HepG2 (cell line): Measurements from ENCODE around the gene HAT1. TPM values are rescaled to one million over a fixed set of nuclear protein-coding genes. Genes with fewer than 3 reads are reported as not detected.
A peak's percentile ranks its signal among the peaks of the same experiment; 100 is the strongest.

Source experiments
- AGO2 ChIP-seq: fragments of 200-400 bp; formaldehyde crosslinking; optimal IDR thresholded peaks from 2 replicates; pipeline ENCODE3; 2017; ENCODE audit warnings: mild to moderate bottlenecking, low read depth, low read length, moderate library complexity
- ELF3 ChIP-seq: IDR thresholded peaks from 2 replicates; pipeline ENCODE4 v1.6.1; 2016; ENCODE audit warnings: missing genetic modification reagents, missing compliant biosample characterization
- FOXC1 ChIP-seq: sonication (generic); formaldehyde crosslinking; IDR thresholded peaks from 2 replicates; pipeline ENCODE4 v1.8.0; 2022; ENCODE audit warnings: mild to moderate bottlenecking, missing genetic modification reagents, borderline replicate concordance
- MTF2 ChIP-seq: sonication (generic); formaldehyde crosslinking; IDR thresholded peaks from 2 replicates; pipeline ENCODE4 v1.5.0; 2020; ENCODE audit warnings: missing genetic modification reagents, borderline replicate concordance
- NBN ChIP-seq: fragments of 450-650 bp; conservative IDR thresholded peaks from 2 replicates; pipeline ENCODE4 v1.6.1; 2017
- SIX4 ChIP-seq: sonication (generic); formaldehyde crosslinking; IDR thresholded peaks from 2 replicates; pipeline ENCODE4 v1.4.0; 2020; ENCODE audit warnings: missing genetic modification reagents
- YEATS4 ChIP-seq: sonication (generic); formaldehyde crosslinking; IDR thresholded peaks from 2 replicates; pipeline ENCODE4 v1.4.0; 2020; ENCODE audit warnings: missing genetic modification reagents, borderline replicate concordance
- ZNF747 ChIP-seq: sonication (generic); formaldehyde crosslinking; IDR thresholded peaks from 2 replicates; pipeline ENCODE4 v1.8.1; 2023; ENCODE audit warnings: missing genetic modification reagents, mild to moderate bottlenecking, borderline replicate concordance
- ZNF883 ChIP-seq: sonication (generic); formaldehyde crosslinking; IDR thresholded peaks from 2 replicates; pipeline ENCODE4 v1.5.1; 2020; ENCODE audit warnings: mild to moderate bottlenecking, missing genetic modification reagents; ENCODE audit errors: not compliant biosample characterization
- ZSCAN12 ChIP-seq: sonication (generic); formaldehyde crosslinking; IDR thresholded peaks from 2 replicates; pipeline ENCODE4 v1.9.0; 2021; ENCODE audit warnings: mild to moderate bottlenecking, missing genetic modification reagents
- polyA plus RNA-seq, 8 experiments: library from polyadenylated mRNA; depleted of rRNA in 3 of 8; stranded (reverse) in 7 of 8; unstranded in 1 of 8; fragments of >200 nt; fragmentation: Illumina TruSeq in 4 of 8; extraction: Trizol in 4 of 8; gene quantifications; 2 replicates each; pipeline versions ENCODE4 v1.2.1 to v1.2.3, GENCODE V29; 2011 to 2016; ENCODE audit warnings: low read depth in 4 of 8, missing spikeins in 1 of 8, mixed read lengths in 1 of 8; ENCODE audit not compliant: insufficient read depth in 1 of 8
- total RNA-seq, 5 experiments: library from RNA; depleted of rRNA; stranded (reverse); fragments of >200 nt; fragmentation: Illumina TruSeq; extraction: Trizol; gene quantifications; 2 replicates each; pipeline ENCODE4 v1.2.3, GENCODE V29; 2016; ENCODE audit warnings: low read depth in 1 of 5
- TF ChIP-seq, protein P1 (sequence below): sonication (generic); formaldehyde crosslinking; IDR thresholded peaks from 2 replicates; pipeline ENCODE4 v1.5.1; 2020; ENCODE audit warnings: mild to moderate bottlenecking, missing genetic modification reagents
- TF ChIP-seq, protein P2 (sequence below): sonication (generic); formaldehyde crosslinking; IDR thresholded peaks from 2 replicates; pipeline ENCODE4 v1.9.0; 2021; ENCODE audit warnings: missing genetic modification reagents, borderline replicate concordance
- TF ChIP-seq, protein P3 (sequence below): sonication (generic); formaldehyde crosslinking; IDR thresholded peaks from 2 replicates; pipeline ENCODE4 v1.9.0; 2021; ENCODE audit warnings: missing genetic modification reagents, mild to moderate bottlenecking, borderline replicate concordance
- TF ChIP-seq, protein P4 (sequence below), 2 experiments: sonication (generic) in 1 of 2; formaldehyde crosslinking in 1 of 2; IDR thresholded peaks; 2 replicates each; pipeline versions ENCODE4 v1.6.1 to v1.9.0; 2014 to 2022; ENCODE audit warnings: antibody characterized with exemption in 1 of 2, borderline replicate concordance in 1 of 2, inconsistent platforms in 1 of 2, low read depth in 1 of 2, missing genetic modification reagents in 1 of 2

HAT1 gene
- total and polyA plus RNA-seq, 2 of the 13 experiments (the other 11 are each of a cell fraction or from before 2014, with no cell fraction given), result 45.4 to 119 TPM

DNA sequence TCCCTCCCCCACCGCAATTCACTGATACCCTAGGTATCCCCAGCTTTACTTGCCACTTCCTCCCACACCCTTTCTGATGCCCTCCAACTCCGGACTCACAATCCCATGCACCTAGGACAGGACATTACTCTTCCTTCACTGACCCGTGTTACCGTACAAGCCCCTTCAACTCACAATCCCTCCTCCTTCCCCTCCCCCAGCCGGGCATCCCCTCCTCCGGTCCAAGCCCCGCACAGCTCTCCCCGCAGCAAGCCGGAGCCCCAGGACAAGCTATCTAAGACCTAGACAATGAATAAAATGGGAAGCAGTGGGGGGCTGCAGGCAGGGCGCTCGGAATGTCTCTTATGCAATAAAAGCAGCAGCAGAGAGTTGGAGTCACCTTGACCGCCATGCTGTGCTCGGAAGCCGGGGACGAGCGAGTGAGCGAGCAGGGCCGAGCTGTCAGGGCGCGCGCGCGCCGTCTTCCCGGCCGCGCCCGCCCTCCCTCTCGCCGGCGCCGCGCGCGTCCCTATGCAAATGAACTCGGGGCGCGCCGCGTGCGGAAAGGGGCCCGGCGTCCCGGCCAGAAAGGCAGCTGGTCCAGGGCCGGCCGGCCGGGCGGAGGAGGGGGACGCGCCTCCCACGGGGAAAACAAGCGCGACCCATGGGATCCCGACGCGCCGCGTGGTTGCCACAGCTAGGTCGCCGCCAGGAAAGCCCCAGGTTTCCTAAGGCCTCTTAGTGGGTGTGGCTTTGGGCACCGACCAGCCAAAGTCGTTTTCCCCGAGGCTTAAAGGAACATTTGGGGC is 28.2 kb upstream of the HAT1 start, which contains the start of gene SLC25A12 (continued):
- TF ChIP-seq, protein P1, sequence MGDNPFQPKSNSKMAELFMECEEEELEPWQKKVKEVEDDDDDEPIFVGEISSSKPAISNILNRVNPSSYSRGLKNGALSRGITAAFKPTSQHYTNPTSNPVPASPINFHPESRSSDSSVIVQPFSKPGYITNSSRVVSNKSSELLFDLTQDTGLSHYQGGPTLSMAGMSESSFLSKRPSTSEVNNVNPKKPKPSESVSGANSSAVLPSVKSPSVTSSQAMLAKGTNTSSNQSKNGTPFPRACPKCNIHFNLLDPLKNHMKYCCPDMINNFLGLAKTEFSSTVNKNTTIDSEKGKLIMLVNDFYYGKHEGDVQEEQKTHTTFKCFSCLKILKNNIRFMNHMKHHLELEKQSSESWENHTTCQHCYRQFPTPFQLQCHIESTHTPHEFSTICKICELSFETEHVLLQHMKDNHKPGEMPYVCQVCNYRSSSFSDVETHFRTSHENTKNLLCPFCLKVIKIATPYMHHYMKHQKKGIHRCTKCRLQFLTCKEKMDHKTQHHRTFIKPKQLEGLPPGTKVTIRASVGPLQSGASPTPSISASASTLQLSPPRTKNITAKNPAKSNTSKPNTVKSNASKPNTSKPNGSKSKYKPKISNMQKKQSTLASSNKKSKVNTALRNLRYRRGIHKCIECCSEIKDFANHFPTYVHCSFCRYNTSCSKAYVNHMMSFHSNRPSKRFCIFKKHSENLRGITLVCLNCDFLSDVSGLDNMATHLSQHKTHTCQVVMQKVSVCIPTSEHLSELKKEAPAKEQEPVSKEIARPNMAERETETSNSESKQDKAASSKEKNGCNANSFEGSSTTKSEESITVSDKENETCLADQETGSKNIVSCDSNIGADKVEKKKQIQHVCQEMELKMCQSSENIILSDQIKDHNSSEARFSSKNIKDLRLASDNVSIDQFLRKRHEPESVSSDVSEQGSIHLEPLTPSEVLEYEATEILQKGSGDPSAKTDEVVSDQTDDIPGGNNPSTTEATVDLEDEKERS (CRISPR knock-in tag), result 0 out of 2 replicates have a peak, but pooled peaks have one; percentile 5
- no peak for TF ChIP-seq AGO2
- no peak for TF ChIP-seq NBN
- no peak for TF ChIP-seq ZSCAN12
- TF ChIP-seq YEATS4, result peak; percentile 75
- no peak for TF ChIP-seq ZNF747 (CRISPR knock-in tag)
- TF ChIP-seq, protein P2, sequence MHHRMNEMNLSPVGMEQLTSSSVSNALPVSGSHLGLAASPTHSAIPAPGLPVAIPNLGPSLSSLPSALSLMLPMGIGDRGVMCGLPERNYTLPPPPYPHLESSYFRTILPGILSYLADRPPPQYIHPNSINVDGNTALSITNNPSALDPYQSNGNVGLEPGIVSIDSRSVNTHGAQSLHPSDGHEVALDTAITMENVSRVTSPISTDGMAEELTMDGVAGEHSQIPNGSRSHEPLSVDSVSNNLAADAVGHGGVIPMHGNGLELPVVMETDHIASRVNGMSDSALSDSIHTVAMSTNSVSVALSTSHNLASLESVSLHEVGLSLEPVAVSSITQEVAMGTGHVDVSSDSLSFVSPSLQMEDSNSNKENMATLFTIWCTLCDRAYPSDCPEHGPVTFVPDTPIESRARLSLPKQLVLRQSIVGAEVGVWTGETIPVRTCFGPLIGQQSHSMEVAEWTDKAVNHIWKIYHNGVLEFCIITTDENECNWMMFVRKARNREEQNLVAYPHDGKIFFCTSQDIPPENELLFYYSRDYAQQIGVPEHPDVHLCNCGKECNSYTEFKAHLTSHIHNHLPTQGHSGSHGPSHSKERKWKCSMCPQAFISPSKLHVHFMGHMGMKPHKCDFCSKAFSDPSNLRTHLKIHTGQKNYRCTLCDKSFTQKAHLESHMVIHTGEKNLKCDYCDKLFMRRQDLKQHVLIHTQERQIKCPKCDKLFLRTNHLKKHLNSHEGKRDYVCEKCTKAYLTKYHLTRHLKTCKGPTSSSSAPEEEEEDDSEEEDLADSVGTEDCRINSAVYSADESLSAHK, result no peak
- peak; percentile 40; the same call in 1 of the 2 replicates for TF ChIP-seq FOXC1 (CRISPR knock-in tag)
- no peak for TF ChIP-seq SIX4
- TF ChIP-seq, protein P3, sequence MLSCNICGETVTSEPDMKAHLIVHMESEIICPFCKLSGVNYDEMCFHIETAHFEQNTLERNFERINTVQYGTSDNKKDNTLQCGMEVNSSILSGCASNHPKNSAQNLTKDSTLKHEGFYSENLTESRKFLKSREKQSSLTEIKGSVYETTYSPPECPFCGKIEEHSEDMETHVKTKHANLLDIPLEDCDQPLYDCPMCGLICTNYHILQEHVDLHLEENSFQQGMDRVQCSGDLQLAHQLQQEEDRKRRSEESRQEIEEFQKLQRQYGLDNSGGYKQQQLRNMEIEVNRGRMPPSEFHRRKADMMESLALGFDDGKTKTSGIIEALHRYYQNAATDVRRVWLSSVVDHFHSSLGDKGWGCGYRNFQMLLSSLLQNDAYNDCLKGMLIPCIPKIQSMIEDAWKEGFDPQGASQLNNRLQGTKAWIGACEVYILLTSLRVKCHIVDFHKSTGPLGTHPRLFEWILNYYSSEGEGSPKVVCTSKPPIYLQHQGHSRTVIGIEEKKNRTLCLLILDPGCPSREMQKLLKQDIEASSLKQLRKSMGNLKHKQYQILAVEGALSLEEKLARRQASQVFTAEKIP (CRISPR knock-in tag), result no peak
- no peak for TF ChIP-seq ELF3 (CRISPR knock-in tag)
- TF ChIP-seq, protein P4, sequence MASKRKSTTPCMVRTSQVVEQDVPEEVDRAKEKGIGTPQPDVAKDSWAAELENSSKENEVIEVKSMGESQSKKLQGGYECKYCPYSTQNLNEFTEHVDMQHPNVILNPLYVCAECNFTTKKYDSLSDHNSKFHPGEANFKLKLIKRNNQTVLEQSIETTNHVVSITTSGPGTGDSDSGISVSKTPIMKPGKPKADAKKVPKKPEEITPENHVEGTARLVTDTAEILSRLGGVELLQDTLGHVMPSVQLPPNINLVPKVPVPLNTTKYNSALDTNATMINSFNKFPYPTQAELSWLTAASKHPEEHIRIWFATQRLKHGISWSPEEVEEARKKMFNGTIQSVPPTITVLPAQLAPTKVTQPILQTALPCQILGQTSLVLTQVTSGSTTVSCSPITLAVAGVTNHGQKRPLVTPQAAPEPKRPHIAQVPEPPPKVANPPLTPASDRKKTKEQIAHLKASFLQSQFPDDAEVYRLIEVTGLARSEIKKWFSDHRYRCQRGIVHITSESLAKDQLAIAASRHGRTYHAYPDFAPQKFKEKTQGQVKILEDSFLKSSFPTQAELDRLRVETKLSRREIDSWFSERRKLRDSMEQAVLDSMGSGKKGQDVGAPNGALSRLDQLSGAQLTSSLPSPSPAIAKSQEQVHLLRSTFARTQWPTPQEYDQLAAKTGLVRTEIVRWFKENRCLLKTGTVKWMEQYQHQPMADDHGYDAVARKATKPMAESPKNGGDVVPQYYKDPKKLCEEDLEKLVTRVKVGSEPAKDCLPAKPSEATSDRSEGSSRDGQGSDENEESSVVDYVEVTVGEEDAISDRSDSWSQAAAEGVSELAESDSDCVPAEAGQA (IDR thresholded peaks at IDR 0.05; ENCODE audit: low read depth), result no peak
- TF ChIP-seq, protein P4 (CRISPR knock-in tag; IDR thresholded peaks at IDR 0.05; ENCODE audit: borderline replicate concordance), result 0 out of 2 replicates have a peak, but pooled peaks have one; percentile 38
- peak; percentile 86 for TF ChIP-seq ZNF883 (CRISPR knock-in tag)
- peak; percentile 53; the same call in 1 of the 2 replicates for TF ChIP-seq MTF2
